Measurements from ENCODE around the gene IGSF9. TPM values are rescaled to one million over a fixed set of nuclear protein-coding genes. Genes with fewer than 3 reads are reported as not detected.

Gene IGSF9
- total RNA-seq, 1 donor from 2014 or later: 0.25 TPM

DNA sequence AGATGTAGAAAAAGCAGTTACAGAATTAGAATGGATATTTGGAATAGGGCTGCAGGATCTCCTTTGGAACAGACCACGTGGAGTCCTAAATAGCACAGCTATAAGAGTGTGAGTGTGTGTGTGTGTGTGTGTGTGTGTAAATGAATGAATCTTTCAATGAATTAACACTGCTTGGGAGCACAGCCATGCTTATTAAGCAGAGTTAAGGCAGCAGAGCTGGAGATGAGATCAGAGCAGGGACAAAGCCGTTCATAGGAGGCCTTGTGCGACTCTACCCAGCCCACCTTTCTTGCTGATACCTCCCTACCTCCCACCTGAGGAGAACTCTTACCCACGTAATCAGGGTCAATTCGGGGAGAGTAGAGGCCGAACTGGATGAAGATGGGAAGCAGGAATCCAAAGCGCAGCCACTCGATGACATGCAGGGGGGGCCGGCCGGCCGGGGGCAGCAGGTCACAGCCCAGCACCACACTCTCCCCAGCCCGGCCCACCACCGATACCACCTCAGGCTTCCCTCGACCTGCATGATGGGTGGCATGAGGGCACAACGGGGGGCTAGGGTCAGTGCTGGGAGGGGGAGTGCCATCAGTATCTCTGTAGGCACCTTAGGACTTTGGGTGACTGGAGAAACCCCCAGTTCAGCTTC is 2.7 kb downstream of the IGSF9 start:
- intact Hi-C loops (cut with micrococcal nuclease): loop anchor here (10.0 kb wide), 1 partner anchor 148 kb away; no protein-coding TSS in a partner anchor
- TF ChIP-seq, protein P1, sequence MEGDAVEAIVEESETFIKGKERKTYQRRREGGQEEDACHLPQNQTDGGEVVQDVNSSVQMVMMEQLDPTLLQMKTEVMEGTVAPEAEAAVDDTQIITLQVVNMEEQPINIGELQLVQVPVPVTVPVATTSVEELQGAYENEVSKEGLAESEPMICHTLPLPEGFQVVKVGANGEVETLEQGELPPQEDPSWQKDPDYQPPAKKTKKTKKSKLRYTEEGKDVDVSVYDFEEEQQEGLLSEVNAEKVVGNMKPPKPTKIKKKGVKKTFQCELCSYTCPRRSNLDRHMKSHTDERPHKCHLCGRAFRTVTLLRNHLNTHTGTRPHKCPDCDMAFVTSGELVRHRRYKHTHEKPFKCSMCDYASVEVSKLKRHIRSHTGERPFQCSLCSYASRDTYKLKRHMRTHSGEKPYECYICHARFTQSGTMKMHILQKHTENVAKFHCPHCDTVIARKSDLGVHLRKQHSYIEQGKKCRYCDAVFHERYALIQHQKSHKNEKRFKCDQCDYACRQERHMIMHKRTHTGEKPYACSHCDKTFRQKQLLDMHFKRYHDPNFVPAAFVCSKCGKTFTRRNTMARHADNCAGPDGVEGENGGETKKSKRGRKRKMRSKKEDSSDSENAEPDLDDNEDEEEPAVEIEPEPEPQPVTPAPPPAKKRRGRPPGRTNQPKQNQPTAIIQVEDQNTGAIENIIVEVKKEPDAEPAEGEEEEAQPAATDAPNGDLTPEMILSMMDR (IDR thresholded peaks at IDR 0.05; ENCODE audit: borderline replicate concordance): no peak
- Histone ChIP-seq H3K36me3 (no peaks in the 10 kb centered on the region), H3K4me1 (peaks cover 18% of the 10 kb centered on the region), H3K4me3 (no peak overlapping the region), H3K27ac (replicated peaks) (no peak overlapping the region), H3K9me3 (replicated peaks) (no peaks in the 10 kb centered on the region), H3K27me3 (ENCODE audit: low read depth) (peaks cover 31% of the 10 kb centered on the region)
- DNase-seq: no peak

DNA sequence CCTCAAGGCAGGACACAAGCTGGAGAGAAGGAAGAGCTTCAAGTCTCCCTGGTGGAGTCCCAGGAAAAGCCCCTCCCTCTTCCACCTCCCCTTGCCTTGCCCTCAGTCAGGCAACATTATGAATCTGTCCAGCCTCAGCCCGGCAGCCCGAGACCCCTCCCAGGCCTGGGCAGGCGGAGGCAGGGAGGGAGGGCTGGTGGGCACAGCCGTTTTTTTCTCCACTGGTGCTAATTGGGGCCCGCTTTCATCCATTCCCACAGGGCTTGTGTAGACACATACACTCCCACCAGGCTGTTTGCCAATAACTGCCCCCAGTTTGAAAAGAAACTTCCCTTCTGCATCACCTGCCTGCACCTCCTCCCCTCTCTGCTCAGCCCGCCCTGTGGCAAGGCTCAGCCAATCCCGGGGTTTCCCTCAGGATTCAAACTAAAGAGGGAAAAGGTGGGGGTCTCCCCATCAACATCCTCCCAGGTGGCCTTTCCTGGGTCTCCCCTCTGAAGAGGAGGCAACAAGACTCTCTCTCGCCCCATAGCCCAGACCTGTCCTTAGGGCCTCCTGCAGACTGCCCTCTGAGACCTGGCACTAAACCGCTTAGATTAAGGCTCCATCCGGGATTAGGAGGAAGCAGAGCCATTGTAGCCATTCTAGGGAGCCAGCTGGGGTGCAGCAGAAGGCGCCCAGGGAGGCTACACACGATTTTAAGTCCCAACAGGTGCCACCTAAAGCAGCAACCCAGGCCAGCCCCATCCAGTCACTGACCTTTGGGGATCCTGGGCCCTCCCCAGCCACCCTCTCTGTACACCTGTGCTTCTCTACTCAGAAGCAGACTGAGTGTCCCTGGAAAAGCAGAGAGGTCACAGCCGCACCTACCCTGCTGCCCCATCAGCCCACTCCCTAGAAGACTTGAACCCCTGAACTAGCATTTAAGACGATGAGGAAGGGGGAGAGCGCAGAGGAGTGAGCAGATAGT is 3.5 kb downstream of the IGSF9 start:
- peaks cover 21% of the 10 kb centered on the region for H3K4me1 ChIP-seq
- H3K9me3 ChIP-seq (replicated peaks): no peaks in the 10 kb centered on the region
- no peaks in the 10 kb centered on the region for H3K36me3 ChIP-seq
- intact Hi-C loops (cut with micrococcal nuclease): loop anchor here (10.0 kb wide), 1 partner anchor 147 kb away; no protein-coding TSS in a partner anchor
- peaks cover 31% of the 10 kb centered on the region for H3K27me3 ChIP-seq (ENCODE audit: low read depth)
- H3K27ac ChIP-seq (replicated peaks): no peak overlapping the region
- no peak for DNase-seq
- TF ChIP-seq, protein P1 (IDR thresholded peaks at IDR 0.05; ENCODE audit: borderline replicate concordance): no peak
- H3K4me3 ChIP-seq: no peak overlapping the region

DNA sequence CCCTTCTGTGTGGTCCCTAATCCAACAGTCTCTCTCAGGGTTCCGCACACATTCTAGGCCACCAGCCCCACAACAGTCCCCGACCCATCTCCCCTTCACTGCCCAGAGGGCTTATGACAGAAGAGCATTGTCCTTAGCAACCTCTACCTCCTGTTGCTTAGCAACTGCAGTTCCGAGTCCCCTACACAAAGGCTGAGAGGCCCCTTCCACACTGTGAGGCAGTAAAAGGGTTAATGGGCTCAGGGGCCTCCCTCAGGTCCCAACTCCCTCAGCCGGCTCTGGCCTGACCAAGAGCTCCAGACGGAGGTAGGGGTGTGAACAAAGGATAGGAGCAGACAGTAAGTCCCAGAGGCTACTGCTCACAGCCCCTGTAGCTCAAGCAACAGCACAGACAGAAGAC is 4.3 kb downstream of the IGSF9 start:
- Histone ChIP-seq H3K36me3 (no peaks in the 10 kb centered on the region), H3K27ac (replicated peaks) (no peak overlapping the region), H3K4me1 (peaks cover 26% of the 10 kb centered on the region), H3K4me3 (no peak overlapping the region), H3K9me3 (replicated peaks) (no peaks in the 10 kb centered on the region), H3K27me3 (ENCODE audit: low read depth) (peaks cover 31% of the 10 kb centered on the region)
- intact Hi-C loops (cut with micrococcal nuclease): loop anchor here (10.0 kb wide), 1 partner anchor 146 kb away; no protein-coding TSS in a partner anchor
- no peak for DNase-seq
- TF ChIP-seq, protein P1 (IDR thresholded peaks at IDR 0.05; ENCODE audit: borderline replicate concordance): no peak

DNA sequence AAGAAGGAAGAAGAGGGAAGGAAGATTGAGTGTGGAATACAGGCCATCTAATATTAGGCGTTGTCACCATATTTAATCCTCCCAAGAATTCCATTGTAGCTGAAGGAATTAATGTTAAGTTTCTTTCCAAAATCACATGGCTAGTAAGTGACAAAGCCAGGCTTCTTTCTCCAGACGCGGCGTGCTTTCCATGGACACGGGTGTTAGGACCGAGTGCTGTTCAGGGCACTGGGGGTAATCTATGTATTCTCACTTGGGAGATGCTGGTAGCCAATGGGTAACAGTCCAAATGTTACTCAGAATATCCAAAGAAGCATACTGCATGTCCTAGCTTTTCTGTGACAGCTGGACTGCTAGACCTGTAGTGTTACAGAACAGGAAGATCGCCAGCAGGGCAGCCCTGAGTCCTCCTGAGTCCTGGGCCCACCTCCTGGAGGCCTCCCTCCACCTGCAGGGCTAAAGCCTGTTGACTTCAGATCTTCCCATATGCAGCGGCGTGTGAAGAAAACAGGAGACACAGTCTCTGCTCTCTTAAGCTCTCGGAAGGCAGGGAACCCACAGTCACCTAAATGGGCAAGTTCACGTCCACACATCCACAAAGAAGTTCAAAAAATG is 5.3 kb downstream of the IGSF9 start:
- no peaks in the 10 kb centered on the region for H3K36me3 ChIP-seq
- H3K9me3 ChIP-seq (replicated peaks): no peaks in the 10 kb centered on the region
- intact Hi-C loops (cut with micrococcal nuclease): loop anchor here (10.0 kb wide), 1 partner anchor 145 kb away; no protein-coding TSS in a partner anchor
- H3K4me3 ChIP-seq: no peak overlapping the region
- H3K27ac ChIP-seq (replicated peaks): no peak overlapping the region
- TF ChIP-seq, protein P1 (IDR thresholded peaks at IDR 0.05; ENCODE audit: borderline replicate concordance): no peak
- H3K4me1 ChIP-seq: peaks cover 17% of the 10 kb centered on the region
- DNase-seq: no peak
- H3K27me3 ChIP-seq (ENCODE audit: low read depth): peaks cover 31% of the 10 kb centered on the region

DNA sequence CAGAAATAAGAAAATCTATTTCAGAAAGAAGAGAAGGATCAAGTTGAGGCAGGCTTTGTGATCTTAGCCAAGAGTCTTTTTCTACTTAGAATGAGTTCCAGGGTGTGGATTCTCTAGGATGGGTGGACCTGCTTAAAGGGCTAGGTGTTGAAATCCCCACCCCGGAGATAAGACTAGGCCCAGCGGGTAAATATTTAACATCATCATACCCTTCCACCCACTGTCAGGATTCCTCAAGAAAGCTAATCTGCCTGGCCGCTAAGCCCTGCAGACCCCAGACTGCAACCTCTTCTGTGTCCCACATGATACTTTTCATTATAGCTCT is 5.8 kb downstream of the IGSF9 start:
- TF ChIP-seq, protein P1 (IDR thresholded peaks at IDR 0.05; ENCODE audit: borderline replicate concordance): no peak
- Histone ChIP-seq H3K27ac (replicated peaks) (no peak overlapping the region), H3K4me3 (no peak overlapping the region), H3K36me3 (no peaks in the 10 kb centered on the region), H3K27me3 (ENCODE audit: low read depth) (peaks cover 26% of the 10 kb centered on the region), H3K9me3 (replicated peaks) (no peaks in the 10 kb centered on the region), H3K4me1 (peaks cover 12% of the 10 kb centered on the region)
- DNase-seq: no peak
- intact Hi-C loops (cut with micrococcal nuclease): loop anchor here (10.0 kb wide), 1 partner anchor 145 kb away; no protein-coding TSS in a partner anchor
